Activated CD8-positive, alpha-beta memory T cell treated with anti-CD3 and anti-CD28 coated beads, Interleukin-2, amount 10 ng/mL, durations not matched to agents 7 days and 5 days (primary cell): ENCODE data around the gene VSIG10L2. TPM values are rescaled to one million over a fixed set of nuclear protein-coding genes. Genes with fewer than 3 reads are reported as not detected.

Experiments used
- ATAC-seq: fragments of 150-1000 bp; cut with Tn5 transposase; one replicate; pipeline ENCODE4 v1.10.0; 2021; ENCODE audit warnings: moderate library complexity
- CTCF ChIA-PET: fragments of 350-600 bp; sonication (Branson Sonifier 250); formaldehyde crosslinking; loops from one replicate; lab custom pipeline; 2021; ENCODE audit warnings: antibody characterized with exemption; lab: Charles Lee
- DNase-seq: peaks from one replicate; pipeline ENCODE4 v3.0.0-alpha.2; 2020
- H3K27ac Mint-ChIP-seq: one replicate; pipeline ENCODE4 v1.8.0; 2021; ENCODE audit warnings: mild to moderate bottlenecking, mixed read lengths
- H3K27me3 Mint-ChIP-seq: one replicate; pipeline ENCODE4 v1.8.0; 2021; ENCODE audit warnings: mixed read lengths
- H3K36me3 Mint-ChIP-seq: one replicate; pipeline ENCODE4 v1.8.0; 2021; ENCODE audit warnings: mild to moderate bottlenecking, mixed read lengths
- H3K4me1 Mint-ChIP-seq: one replicate; pipeline ENCODE4 v1.8.0; 2021; ENCODE audit warnings: mixed read lengths
- H3K4me3 Mint-ChIP-seq: one replicate; pipeline ENCODE4 v1.8.0; 2021; ENCODE audit warnings: mild to moderate bottlenecking, moderate library complexity, mixed read lengths
- H3K9me3 Mint-ChIP-seq: one replicate; pipeline ENCODE4 v1.8.0; 2022; ENCODE audit warnings: low read depth, mixed read lengths
- total RNA-seq, 2 experiments: library from RNA; stranded (reverse); gene quantifications; one replicate each; pipeline ENCODE4 v1.2.3, GENCODE V29; 2021

Gene VSIG10L2
- total RNA-seq, 2 experiments from 2014 or later = not detected

DNA sequence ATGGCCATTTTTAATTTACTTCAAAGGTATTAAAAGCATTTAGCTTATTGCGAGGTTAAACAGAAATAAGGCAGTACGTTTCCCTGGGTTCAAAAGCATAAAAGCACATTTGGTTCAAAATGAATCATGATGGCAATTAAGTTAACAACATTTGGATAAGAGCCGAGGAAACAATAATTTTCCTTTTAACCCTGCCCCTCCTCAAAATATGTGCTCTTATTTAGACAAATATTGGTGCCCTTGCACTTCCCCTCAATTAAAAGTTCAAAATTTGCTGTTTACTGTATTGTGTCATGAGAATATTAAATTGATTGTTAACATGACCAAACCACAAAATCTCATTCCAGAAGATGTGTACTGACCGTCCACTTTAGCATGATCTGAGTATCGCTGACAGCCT lies 48.7 kb downstream of the VSIG10L2 start:
- Mint-ChIP-seq H3K36me3 (no peaks in the 10 kb centered on the region), H3K4me1 (peaks cover 10% of the 10 kb centered on the region), H3K27ac (no peak overlapping the region), H3K27me3 (peaks cover 29% of the 10 kb centered on the region), H3K4me3 (no peak overlapping the region), H3K9me3 (no peaks in the 10 kb centered on the region)
- CTCF ChIA-PET = no interaction called here
- ATAC-seq = no peak
- DNase-seq = no peak

DNA sequence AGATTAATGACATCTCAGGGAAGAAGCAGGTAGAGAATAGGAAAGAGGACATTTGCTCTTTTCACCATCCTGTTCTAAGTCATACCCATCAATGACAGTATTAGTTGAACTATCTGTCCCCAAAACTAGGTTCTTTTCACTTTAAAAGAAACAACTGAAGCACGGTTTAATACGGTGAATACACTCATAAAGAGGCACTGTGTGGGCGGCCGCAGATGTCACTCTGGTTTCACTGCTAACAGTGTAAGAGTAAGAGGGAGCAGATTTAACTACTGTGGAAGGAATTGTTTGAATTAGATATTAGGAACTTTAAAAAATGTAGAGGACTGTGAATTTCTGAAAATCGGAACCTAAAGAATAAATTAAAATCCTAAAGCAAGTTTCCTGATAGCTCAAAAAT lies 49.5 kb downstream of the VSIG10L2 start:
- CTCF ChIA-PET = no interaction called here
- no peak overlapping the region for H3K27ac Mint-ChIP-seq
- no peaks in the 10 kb centered on the region for H3K36me3 Mint-ChIP-seq
- ATAC-seq = no peak
- no peaks in the 10 kb centered on the region for H3K9me3 Mint-ChIP-seq
- no peak overlapping the region for H3K4me3 Mint-ChIP-seq
- peak; percentile 49 for DNase-seq
- peaks cover 21% of the 10 kb centered on the region for H3K27me3 Mint-ChIP-seq
- peaks cover 5% of the 10 kb centered on the region for H3K4me1 Mint-ChIP-seq

DNA sequence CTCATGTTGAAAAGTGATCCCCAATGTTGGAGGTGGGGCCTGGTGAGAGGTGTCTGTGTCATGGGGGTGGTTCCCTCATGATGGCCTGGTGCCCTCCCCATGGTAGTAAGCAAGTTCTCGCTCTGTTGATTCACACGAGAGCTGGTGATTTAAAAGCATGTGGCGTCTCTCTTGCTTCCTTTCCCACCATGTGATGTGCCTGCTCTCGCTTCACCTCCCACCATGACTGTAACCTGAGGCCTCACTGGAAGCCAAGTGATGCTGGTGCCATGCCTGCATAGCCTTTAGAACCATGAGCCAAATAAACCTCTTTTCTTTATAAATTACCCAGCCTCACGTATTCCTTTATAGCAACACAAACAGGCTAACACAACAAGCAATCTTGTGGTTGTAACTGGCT lies 52.4 kb downstream of the VSIG10L2 start:
- ATAC-seq (no peak), DNase-seq (no peak)
- Mint-ChIP-seq H3K36me3 (no peaks in the 10 kb centered on the region), H3K27ac (no peak overlapping the region), H3K27me3 (peaks cover 9% of the 10 kb centered on the region), H3K4me3 (no peak overlapping the region), H3K4me1 (peaks cover 13% of the 10 kb centered on the region), H3K9me3 (no peaks in the 10 kb centered on the region)
- CTCF ChIA-PET = interaction anchor here (1.2 kb wide), 1 partner anchor 40 kb away, joined by 3 read pairs; no protein-coding TSS in a partner anchor

DNA sequence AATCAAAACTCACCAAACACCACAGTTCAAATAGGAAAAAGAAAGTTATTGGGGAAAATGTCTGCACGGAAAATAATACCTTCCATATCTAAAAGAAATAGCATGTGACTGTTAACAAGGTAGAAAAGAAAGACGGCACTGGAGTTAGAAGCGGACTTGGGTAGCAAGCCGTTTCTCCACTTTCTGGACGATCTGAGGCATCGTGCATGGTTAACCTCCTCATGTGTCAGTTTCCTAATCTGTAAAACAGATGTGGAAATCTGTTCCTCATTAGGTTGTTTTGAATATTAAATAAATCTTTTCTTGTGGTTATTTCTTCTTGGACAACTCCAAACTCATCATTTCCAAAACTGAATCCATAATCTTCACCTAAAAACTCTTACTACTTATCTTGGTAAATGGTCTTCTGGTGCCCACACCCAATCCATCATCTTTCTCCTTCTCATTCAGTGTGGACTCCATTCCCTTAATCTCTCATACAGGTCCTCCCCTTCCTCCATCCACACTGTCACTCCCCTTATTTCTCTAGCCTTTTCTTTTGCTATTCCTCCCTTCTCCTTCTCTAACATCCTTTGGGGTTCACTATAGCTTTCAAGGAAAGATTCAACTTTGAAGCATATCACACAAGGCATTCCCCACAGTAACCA lies 53.5 kb downstream of the VSIG10L2 start:
- no peak for DNase-seq
- Mint-ChIP-seq H3K27me3 (peaks cover 9% of the 10 kb centered on the region), H3K4me3 (no peak overlapping the region), H3K9me3 (no peaks in the 10 kb centered on the region), H3K4me1 (peaks cover 13% of the 10 kb centered on the region), H3K36me3 (no peaks in the 10 kb centered on the region), H3K27ac (no peak overlapping the region)
- CTCF ChIA-PET = no interaction called here
- ATAC-seq = no peak

DNA sequence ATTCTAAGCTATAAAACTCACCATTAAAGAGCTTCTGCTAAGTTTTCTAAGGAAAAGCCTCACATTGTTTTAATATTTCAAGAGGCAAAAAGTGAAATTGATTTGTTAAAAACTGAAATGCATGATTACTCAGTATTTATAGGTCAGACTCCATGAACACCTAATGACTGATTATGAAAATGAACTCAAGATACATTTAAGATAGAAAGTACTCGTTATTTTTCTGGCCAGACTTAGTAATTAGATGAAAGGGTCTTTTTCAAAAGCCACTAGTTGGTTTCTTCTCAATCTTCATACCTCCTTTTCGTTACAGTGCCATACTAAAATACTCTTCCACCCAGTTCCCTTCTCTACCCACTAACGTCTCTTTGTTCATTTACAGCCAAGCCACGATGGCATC lies 56.3 kb downstream of the VSIG10L2 start:
- Mint-ChIP-seq H3K4me1 (peaks cover 8% of the 10 kb centered on the region), H3K27ac (no peak overlapping the region), H3K27me3 (peaks cover 2% of the 10 kb centered on the region), H3K9me3 (no peaks in the 10 kb centered on the region), H3K36me3 (no peaks in the 10 kb centered on the region), H3K4me3 (no peak overlapping the region)
- DNase-seq (no peak), ATAC-seq (no peak)
- CTCF ChIA-PET = no interaction called here

Other genes starting within 250 kb of the VSIG10L2 start
- not detected for gene PATE1, start 199.8 kb upstream of the VSIG10L2 start, total RNA-seq
- gene PATE2, start 167.2 kb upstream of the VSIG10L2 start, total RNA-seq = not detected
- gene PATE3, start 157.9 kb upstream of the VSIG10L2 start, total RNA-seq = not detected
- not detected for gene PATE4, start 112.7 kb upstream of the VSIG10L2 start, total RNA-seq
- 10 to 100 TPM in 1 of 2 experiments, 1 to 10 TPM in 1; 8.9 to 11.2 TPM for gene HYLS1, start 58.4 kb upstream of the VSIG10L2 start, total RNA-seq
- 10 to 100 TPM; 11.0 to 13.1 TPM for gene PUS3, start 42.8 kb upstream of the VSIG10L2 start, total RNA-seq
- gene DDX25, start 41.5 kb upstream of the VSIG10L2 start, total RNA-seq = under 1 TPM in 1 of 2 experiments, not detected in 1; 0.50 TPM
- gene CDON, start 116.8 kb downstream of the VSIG10L2 start, total RNA-seq = 1 to 10 TPM; 1.5 to 1.8 TPM